ENCODE data around the gene RASD1.

Gene RASD1

DNA sequence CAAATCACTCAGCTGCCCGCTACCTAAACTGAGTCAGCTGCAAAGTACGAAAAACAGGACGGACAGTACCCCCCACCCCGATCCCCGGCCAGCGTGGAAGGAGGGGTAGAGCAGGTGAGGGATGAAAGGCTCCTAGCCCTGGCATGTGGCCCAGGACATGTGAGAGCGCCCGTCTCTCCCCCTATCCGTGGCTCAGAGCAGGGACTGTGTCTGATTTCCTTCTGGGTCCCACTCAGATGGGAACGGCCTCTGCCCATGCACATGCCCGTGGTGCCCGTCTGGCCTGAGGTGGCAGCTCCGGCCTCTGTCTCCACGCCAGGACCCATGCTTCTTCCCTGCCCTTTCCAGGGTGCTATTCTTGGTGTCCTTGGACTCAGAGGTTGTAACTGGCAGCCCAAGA is 30.2 kb upstream of the RASD1 start:
- peak; percentile 29 for DNase-seq

DNA sequence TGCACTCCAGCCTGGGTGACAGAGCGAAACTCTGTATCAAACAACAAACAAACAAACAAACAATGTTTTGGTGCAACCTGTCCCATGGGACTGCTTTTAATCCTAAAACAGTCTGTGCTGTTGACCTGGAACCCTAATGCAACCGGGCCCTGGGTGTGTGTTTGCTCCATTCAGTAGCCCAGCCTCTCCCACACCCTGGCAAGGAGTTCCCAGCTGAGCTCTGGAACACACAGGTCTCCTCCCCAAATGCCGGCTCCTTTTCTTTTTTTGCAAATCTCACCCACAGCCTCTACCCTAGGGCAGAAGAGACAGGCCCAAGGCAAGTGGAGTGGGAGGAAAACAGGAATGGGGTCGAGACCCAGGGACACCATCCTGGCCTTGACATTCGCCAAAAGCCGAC is 29.8 kb upstream of the RASD1 start:
- no peak for DNase-seq

DNA sequence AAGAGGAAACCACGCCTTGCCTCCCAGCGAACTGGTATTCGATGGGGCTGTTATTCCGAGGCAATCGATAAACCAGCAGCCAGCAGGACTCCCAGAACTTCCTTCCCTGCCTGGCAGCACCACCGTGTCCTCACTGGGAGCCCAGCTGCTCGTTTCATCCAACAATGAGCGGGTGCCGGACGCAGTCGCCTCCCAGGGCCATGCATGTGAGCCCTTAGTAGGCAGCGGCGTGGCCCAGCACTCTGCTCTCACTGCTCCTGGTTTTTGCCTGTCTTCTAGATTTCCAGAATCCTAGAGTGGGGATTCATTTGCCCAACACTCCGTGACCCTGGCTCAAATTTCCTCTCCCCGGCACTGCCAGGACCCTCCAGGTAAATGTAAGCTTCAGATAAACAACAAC is 29.1 kb upstream of the RASD1 start:
- DNase-seq, result peak; percentile 16

DNA sequence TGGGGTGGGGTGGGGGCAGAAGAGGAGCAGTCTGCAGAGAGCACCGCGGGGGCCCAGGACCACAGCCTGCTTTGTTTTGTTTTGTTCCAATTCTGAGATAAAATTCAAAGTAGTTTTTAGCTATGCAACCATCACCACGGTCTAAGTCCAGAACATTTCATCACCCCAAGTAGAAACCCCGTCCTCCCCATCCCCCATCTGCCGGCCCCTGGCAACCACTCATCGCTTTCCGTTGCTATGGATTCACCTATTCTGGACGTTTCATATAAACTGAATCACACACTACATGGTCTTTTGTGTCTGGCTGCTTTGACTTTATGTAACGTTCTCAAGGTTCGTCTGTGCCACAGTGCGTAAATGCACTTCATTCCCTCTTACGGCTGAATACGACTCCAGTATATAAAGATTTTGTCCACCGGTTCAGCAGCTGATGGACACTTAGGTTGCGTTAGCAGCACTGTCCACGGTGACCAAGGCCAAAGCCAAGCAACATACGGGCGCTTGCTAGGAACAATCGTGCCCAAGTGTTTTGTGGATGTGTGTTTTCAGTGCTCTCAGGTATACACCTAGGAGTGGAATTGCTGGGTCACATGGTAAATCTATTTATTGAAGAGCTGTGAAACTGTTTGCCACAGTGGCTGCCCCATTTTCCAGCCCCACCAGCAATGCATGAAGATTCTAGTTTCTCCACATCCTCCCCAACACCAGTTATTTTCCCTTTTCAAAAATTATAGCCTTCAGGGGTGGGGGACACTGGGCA is 27.7 kb upstream of the RASD1 start:
- peak; percentile 23 for DNase-seq

DNA sequence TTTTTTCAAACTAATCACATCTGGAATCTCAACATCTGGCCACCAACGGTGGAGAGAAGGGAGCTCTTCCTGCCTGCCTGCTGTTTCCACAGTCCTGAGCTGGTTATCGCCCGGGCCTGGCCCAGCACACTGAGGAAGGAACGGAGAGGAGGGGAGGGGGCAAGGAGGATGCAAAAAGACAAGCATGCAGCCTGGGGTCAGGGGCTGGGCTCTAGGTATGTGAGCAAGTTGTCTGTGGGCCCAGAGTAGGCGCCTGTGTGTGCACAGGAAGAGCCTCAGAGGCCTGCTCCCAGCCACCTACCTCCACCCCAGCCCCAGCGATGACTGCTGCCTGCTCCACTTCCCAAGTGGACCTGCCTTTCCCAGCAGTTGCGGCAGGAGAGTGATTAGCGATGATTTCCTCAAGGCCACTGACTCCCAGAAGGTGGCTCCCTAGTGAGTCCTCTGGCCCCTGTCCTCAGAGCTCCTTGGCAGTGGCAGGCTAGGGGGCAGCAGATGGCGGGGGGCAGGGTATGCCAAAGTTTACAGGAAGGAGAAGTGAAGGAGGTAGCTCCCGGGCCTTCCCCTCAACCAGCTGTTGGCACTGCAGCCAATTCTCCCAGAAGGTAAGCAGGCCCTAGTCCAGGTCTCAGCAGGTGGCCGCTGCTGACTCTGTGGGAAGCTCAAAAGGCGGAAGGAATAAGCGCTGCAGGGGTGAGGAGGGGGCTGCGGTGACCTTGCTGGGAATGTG is 27.0 kb upstream of the RASD1 start:
- peak; percentile 21 for DNase-seq

DNA sequence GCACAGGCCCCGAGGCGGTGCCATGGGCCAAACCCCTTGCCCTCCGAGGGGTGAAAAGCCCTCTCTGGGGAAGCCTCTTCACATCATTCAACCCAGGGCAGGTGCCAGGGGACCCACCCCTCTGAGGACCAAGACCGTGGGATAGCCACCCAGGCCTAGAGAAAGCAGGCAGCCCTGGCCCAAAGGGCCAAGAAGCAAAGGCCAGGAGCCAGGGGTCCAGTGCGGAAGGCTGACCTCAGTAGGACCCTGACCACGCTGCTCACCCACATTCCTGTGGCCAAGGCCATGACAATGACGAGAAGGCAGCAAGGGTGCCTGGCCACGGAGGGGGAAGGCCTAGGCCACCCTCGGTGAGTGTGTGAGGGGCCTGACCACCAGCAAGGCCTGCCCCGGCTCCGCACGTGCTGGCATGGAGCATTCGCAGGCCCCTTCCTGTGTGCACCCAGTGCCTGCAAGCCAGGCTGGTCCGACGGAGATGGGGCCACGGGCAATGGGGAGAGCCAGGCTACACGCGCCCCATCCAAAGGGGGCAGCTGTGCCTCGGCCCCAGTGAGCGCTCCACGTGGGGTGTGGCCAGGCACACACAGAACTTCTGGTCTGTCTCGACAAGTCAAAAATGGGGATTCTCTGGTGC is 24.5 kb upstream of the RASD1 start:
- DNase-seq, result no peak

DNA sequence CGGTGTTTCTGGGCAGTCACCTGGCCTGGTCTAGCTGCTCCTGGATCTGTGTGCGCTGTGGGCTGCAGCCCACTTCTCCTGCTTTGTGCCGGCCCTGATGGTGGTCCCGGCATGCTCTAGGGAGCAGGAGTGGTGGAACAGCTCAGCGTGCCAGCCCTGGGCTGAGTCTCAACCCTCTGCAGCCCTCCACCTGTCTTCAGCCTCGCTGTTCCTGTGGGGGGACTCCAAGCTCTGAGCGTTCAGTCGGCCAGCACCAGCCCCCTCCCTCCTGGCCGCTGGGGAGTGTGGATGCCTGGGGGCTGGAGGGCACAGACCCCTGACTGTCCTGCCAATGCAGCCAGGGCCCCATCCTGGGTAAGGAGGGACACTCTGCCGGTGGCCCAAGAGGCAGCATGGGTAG is 23.7 kb upstream of the RASD1 start:
- DNase-seq, result no peak

DNA sequence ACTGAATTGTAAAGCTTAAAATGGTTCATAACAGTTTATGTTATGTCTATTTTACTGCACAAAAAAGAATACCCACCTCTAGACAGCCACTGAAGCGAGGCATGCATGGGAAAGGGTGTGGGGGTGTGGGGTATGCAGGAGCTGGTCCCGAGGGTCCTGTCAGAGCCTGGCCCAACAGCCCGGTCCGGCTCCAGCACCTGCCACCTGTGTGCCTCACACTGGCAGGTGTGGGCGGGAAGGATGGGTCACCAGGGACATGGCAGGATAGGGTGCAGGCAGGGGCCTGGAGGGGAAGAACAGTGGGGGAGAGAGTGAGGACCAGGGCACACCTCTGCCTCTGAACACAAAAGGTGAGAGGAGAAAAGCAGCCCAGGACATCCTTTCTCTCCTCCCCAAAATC is 22.8 kb upstream of the RASD1 start:
- DNase-seq, result no peak

DNA sequence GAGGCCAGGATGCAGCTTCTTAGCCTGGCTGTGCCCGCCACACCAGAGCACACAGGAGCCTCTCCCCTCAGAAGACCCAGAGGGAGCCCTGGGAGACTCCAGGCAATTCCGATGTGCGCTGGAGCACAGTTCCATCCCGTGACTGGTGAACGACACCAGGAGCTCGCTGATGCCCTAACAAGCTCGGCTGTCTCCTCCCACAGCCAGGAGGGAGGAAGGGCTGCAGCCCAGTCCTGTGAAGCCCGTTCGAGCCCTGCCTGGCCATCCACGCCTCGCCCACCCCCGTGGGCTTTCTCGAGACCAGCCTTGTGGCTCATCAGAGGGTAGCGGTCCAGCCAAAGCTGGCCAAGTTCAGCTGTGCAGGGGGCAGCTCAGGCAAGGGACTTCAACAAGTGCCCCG is 21.8 kb upstream of the RASD1 start:
- no peak for DNase-seq

DNA sequence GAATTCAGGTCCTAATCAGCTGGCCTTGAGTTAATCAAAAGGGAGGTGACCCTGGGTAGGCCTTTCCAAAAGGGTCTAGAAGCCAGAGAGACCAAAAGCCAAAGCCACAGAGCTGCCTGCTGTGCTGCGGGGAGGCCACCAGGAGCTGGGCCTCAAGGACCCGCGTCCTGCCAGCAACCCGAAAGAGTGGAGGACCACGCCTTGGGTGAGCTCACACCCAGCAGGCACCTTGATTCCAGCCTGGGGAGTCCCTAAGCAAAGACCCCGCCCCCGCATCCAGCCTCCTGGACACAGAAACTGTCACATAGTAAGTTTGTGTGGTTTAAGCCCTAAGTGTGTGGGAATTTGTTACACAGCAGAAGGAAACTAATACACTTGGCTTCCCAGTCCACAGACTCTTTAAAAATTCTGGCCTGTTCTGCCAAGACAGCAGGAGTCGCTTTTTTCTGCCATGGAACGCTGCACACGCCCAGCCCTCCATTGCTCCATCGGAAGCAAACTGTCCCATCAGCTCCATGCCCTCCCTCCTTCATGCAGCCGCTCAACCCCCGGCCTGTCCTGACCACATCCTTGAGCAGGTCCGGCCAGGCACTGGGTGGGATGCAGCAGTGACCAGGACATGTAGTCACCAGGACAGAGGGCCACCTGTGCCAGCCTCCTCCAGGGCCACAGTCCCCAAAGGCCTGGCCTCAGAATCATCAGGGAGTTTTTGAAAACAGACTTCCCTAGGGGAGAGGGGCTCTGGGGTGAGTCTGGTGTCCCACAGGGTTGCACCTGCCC is 20.9 kb upstream of the RASD1 start:
- DNase-seq, result peak; percentile 25

DNA sequence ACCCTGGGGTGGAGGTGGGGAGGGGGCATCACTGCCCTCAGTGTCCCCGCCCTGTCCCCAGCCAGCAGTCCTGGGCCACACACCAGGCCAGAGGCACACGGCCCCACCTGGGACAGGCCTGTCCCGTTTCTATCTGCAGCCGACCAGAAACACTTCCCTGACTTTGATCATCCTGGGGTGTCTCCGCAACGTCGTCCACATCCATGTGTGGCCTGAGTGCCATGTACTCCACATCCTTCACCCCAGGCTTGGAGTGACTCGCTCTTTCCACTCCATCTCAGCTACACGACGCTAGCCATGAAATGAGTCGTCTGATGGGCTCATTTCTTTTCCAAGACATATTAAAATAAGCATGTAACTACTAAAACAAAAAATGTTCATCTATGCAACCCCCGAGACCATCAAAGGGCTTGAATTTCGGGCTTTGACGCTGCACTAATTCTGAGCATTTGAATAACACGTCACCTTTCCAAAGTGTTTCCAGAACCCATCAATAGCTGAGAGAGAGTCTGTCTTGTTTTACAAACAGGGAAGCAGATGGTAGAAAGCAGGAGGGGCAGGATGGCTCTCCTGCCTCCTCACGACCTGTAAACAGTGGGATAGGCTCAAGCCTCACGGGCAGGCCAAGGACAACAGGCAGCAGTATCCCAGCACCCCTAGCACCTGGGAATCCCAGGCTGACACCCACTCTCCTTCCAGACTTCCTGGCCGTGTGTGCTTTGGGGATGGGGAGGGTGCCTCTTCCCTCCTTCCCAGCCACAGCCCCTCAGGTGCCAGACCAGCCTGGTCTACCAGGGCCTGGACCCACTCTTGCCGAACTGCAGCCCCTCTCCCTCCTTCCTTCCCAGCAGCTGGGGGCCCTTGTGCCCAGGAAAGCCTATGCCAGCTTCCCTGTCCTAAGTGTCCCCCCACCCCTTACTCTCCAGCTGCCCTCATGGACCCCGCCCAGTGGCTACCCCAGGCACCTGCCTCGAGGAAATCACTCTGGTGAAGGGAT is 20.0 kb upstream of the RASD1 start:
- DNase-seq, result peak; percentile 59

DNA sequence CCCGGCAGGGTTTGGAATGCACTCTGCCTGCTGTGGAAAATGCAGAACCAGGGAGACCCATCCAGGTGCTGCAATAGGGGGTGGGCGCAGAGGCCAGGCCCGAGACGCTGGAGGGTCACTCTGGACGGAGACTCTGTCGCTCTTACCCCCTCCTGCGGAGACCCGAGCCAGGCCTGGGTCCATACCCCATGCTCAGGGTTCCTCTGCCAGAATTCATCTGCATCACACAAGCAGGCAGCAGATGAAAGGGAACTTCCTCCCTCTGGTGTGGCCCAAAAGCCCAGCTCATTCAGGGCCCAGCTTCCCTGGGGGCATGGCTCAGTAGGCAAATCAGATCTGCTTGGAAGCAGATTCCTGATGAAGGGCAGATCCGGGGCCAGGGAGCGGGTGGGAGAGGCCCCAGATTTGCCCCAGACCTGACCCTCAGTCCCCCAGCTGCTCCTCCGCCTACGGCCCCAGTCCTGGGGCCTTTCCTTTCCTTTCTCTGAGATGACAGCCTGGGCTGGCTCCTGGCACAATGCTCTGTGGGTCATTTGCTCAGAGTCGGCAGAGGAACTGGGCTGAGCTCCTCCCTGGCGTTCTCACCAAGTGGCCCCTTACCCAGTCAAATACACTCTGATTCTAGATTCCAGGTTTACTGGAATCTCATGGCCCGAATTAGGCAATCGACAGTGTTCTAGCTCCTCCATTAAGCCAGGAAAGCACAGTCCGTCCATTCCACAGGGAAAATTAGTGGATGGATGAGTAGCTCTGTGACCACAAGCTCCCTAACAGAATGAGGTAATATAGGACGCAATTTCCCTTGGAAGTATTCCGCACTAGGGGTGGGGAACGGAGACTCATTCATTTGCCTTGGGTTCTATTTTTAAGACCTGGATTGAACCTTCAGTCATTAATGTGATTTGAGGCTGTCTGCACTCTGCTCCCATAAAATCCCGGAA is 19.1 kb upstream of the RASD1 start:
- DNase-seq, result peak; percentile 56

DNA sequence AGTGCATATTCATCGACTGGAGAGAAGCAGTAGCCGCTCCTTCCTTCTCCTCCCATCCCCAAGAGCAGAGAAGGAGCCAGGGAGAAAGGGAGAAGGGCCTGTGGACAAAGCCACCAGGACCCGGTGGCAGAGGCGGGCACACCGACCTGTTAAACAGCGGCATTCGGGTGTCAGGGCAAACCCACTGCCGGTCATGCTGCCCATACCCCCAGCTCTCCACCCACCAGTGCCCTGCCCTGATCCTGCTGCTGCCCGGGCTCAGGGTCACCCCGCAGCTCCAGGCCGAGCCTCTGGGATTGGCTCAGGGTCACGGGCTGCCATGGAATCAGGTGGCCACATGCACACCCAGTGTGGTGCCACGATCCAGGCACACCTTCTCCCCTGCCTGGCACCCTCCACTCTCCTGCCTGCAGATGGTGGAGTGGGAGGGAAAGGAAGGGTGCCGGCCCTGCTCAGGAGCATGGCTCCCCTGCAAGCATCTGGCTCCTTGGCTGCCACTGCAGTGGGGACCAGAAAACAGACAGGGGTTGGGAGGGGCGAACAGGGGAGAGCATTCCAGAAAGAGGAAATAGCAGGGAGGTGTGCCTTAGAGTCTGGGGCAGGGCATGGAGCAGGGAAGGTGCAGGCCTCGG is 18.3 kb upstream of the RASD1 start:
- DNase-seq, result peak; percentile 23

DNA sequence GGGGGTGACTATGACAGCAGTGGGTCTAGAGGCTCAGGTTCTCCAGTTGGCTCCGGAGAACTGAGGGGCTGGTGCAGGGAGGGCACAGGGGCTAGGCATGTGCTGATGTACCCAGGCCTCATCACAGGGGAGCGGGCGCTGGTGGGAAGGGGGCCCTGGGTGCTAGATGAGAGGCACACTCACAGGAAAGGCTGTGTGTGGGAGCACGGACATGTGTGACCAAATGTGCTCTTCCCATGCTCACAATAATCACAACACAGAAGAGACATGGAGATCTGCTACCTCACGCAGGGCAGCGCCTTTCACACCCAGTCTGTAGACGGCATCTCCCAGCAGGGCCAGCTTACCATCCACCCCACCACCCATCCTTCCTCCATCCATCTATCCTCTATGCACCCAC is 17.4 kb upstream of the RASD1 start:
- peak; percentile 21 for DNase-seq

DNA sequence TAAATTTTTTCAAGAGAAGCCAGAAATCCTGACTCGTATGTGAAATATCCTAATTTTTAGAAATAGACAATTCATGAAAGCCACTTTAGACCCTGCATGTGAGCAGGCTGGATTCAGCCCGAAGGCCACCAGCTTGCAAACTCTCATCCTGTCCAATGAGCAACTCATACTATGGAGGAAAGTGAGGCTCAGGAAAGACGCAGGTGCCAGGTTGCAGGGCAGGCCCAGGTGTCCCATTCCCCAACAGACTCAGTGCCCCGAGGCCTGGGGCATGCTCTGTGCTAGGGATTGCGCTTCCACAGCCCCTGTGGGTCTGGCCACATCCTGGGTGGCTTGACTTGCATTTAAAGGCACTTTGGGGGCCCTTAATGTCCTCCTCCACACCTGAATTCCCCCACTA is 16.7 kb upstream of the RASD1 start:
- DNase-seq, result peak; percentile 22

DNA sequence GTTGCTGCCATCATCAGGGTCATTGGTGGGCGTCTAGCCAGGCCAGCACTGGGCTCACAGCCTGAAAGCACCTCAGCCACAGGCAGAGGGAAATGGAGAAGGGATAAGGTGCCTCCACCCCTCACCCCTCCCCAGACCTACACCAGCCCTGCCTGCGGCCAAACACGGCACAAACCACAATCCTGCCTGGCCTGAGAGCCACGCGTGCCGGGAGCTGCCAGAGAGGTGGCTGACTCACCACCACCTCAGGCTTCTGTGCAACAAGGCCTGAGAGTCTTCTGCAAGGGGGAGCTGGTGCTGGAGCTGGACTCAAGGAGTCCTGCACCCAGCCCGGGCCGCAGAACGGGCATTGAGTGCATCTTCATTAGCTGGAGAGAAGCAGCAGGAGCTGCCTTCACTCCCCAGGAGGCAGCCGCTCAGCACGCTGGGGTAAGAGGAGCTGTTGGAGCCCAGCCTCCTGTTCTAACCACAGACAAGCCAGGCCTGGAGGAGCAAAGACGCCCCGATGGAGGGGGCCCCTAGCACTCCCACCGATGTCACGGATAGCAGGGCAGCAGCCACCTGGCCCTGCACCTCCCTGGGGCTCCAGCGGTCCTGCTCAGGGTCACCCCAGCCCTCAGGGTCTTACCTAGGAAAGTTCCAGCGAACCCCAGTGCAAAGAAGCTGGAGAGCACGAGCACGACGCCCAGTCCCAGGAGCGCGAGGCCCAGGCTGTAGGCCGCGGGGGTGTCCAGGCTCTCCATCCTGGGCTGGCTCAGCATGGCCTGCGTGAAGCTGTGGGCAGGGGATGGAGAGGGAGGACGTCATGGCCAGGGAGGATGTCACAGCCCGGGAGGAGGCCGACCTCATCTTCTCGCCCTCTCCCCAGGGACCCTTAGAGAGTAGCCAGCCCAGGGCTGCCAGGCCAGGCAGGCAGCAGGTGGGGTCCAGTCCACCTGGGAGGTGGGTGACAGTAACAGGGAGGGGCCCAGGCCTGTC is 16.0 kb upstream of the RASD1 start:
- peak; percentile 57 for DNase-seq

DNA sequence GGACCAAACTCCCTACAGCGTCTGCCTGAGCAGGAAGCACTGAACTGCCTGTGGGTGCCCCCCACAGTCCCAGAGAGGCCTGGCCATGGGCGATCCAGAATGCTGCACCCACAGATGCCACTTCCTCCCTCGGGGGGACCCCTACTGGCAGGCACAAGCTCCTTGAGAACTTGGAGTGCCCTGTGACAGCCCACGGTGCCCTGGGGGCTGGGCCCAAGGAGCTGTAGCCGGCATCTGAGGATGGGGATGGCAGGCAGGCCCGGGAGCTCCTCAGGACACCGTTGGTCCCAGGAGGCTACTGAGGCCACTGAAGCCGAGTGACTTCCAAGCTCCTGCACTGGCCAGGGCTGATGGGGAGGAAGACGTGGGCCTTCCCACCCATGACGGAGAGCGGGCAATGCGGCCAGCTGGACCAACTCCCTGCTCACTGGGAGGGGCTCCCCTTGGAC is 15.1 kb upstream of the RASD1 start:
- peak; percentile 38 for DNase-seq

DNA sequence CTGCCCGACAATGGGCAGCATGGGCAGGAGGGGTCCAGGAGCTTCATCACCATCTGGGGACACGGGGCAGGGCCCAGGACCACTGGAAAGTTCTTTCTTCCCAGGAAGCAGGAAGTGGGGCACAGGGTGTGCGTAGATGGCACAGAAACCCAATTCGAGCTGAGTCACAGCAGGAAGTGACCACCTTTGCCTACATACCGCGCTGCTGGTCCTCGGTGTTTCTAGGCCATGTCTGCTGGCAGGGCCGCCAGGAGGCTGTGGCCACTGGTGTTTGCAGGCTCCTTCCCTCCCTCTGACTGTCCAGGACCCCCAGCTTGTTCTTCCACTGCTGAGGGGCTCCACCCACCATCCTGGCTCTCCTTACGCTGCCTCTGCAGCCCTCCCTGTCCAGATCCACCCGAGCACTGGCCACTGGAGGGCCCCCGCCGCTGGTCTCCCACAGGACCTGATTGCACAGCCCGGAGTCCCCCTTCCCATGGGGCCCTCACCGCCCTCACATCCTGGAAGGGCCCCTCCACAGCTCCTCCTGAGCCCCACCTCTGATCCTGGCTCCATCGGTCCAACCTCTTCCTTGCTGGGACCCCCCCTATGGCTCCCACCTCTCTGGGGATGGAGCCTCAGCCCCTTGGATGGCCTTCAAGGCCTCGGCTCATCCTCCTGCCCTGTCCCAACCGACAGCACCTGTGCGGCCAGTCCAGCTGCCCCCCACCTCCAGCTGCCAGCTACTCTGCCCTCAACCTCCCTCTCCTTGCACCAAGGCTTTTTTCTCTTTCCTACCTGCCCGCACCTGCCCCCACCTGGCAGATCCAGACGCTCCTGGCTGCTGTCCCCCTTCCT is 14.5 kb upstream of the RASD1 start:
- peak; percentile 25 for DNase-seq
